Adrenal gland (tissue), 5 donors: ENCODE measurements around the gene TMEM213.

Experiments
- CTCF ChIP-seq, 6 experiments: fragments of 450-650 bp in 4 of 6; fragments of 200-600 bp in 2 of 6; sonication (generic) in 1 of 6; IDR thresholded peaks; 1 replicate in 5 of 6; 2 replicates in 1 of 6; pipeline versions ENCODE4 v1.5.1 to v1.8.0; 2016 to 2021; ENCODE audit warnings: antibody characterized with exemption in 6 of 6, mild to moderate bottlenecking in 2 of 6, moderate library complexity in 1 of 6
- POLR2A ChIP-seq, 2 donors: fragments of 450-650 bp; IDR thresholded peaks; one replicate each; pipeline ENCODE4 v1.6.1; 2017; ENCODE audit warnings: antibody characterized with exemption in 2 of 2, mild to moderate bottlenecking in 2 of 2, moderate library complexity in 1 of 2
- donor health status: DM: no; HTN: no; CAD: no.

- no peak for TF ChIP-seq CTCF (IDR thresholded peaks at IDR 0.05)
- no peak for TF ChIP-seq POLR2A (IDR thresholded peaks at IDR 0.05)
Observed at GRCh38 chr7:138857728-138858127, 59.9 kb downstream of the TMEM213 start.
